Measurements from ENCODE around the gene RWDD4.
A peak's percentile ranks its signal among the peaks of the same experiment; 100 is the strongest.

Gene RWDD4

GRCh38 chr4:183659872-183660242 lies 872 bp upstream of the RWDD4 start:
- H3K27ac ChIP-seq, result peak overlapping the region; percentile 59
- TF ChIP-seq ZFX (IDR thresholded peaks at IDR 0.05; ENCODE audit: borderline replicate concordance), result no peak
- TF ChIP-seq, protein P1, sequence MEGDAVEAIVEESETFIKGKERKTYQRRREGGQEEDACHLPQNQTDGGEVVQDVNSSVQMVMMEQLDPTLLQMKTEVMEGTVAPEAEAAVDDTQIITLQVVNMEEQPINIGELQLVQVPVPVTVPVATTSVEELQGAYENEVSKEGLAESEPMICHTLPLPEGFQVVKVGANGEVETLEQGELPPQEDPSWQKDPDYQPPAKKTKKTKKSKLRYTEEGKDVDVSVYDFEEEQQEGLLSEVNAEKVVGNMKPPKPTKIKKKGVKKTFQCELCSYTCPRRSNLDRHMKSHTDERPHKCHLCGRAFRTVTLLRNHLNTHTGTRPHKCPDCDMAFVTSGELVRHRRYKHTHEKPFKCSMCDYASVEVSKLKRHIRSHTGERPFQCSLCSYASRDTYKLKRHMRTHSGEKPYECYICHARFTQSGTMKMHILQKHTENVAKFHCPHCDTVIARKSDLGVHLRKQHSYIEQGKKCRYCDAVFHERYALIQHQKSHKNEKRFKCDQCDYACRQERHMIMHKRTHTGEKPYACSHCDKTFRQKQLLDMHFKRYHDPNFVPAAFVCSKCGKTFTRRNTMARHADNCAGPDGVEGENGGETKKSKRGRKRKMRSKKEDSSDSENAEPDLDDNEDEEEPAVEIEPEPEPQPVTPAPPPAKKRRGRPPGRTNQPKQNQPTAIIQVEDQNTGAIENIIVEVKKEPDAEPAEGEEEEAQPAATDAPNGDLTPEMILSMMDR (IDR thresholded peaks at IDR 0.05), result no peak

DNA sequence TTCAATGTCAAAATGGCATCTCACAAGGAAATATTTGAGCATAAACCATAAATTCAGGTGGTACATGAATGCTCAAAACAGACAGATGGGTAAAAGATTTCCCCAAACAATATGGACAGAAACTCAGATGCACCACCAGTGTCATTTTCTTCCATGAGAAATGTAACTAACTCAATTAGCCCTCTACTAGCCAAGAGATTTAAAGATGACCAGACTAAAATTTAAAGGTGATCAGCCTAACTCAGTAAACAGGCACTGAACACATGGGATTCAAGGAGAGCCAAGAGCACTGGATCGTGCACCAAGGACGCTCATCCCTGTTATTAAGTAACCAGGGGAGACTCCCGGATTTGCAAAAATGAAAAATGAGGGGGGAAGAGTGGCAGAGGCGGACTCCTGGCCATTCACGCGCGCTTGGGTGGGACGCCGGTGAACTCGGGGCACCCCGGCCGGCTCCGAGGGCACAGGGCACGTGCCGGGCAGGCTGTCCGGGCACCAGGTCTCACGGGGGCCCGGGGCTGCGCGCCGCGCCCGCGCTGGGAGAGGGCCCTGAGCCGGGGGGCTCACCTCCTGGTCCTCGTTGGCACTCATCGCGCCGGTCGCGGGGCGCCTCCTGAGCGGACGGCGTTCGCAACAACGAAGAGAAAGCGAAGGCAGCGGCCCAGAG lies 490 bp downstream of the RWDD4 start:
- H3K27ac ChIP-seq, result peak overlapping the region; percentile 59
- TF ChIP-seq, protein P1 (IDR thresholded peaks at IDR 0.05), result no peak
- TF ChIP-seq ZFX (IDR thresholded peaks at IDR 0.05; ENCODE audit: borderline replicate concordance), result no peak

- H3K27ac ChIP-seq, result no peak overlapping the region
These were observed 1.4 kb downstream of the RWDD4 start for GRCh38 chr4:183657564-183657963.

DNA sequence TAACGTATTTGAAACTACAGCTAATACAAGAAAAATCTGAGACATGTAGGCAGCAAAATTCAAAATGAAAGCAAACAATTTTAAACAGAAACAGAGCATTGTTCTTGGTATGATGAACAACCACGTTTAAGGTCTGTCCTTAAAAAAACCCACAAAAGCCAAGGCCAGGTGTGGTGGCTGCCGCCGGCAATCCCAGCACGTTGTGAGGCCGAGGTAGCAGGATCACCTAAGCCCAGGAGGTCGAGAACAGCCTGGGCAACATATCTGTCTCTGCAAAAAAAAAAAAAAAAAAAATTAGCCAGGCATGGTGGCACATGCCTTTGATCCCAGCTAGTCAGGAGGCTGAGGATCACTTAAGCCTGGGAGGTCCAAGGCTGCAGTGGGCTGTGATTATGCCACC lies 13.7 kb downstream of the RWDD4 start:
- TF ChIP-seq, protein P1 (IDR thresholded peaks at IDR 0.05), result no peak
- TF ChIP-seq ZFX (IDR thresholded peaks at IDR 0.05; ENCODE audit: borderline replicate concordance), result no peak

More at GRCh38 chr4:183657564-183657963, 1.4 kb downstream of the RWDD4 start:
- TF ChIP-seq, protein P1 (IDR thresholded peaks at IDR 0.05), result no peak
- TF ChIP-seq ZFX (IDR thresholded peaks at IDR 0.05; ENCODE audit: borderline replicate concordance), result no peak

DNA sequence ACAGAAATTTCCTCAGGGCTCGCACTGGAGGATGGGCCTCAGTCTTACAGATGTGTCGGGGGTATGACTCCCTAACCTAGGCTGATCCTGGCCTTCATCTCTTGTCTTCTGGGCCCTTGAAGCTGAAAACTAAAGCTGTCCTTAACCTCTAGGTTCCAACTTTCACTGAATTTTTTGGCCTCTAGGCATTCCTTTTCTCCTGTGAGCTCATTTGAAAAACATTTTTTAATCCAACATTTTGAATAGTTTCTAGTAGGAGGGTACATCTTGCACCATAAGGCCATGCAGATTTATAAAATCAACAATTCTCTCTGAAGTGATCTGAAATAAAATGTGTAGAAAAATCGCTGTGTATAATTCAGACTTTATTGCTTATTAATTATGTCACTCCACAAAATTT lies 19.7 kb downstream of the RWDD4 start:
- TF ChIP-seq, protein P1 (IDR thresholded peaks at IDR 0.05), result no peak
- TF ChIP-seq ZFX (IDR thresholded peaks at IDR 0.05; ENCODE audit: borderline replicate concordance), result no peak
- H3K27ac ChIP-seq, result no peak overlapping the region

More for the DNA sequence above, 13.7 kb downstream of the RWDD4 start:
- H3K27ac ChIP-seq, result no peak overlapping the region

GRCh38 chr4:183638436-183638835 lies 20.5 kb downstream of the RWDD4 start:
- TF ChIP-seq, protein P1 (IDR thresholded peaks at IDR 0.05), result no peak
- no peak for TF ChIP-seq ZFX (IDR thresholded peaks at IDR 0.05; ENCODE audit: borderline replicate concordance)
- H3K27ac ChIP-seq, result no peak overlapping the region

DNA sequence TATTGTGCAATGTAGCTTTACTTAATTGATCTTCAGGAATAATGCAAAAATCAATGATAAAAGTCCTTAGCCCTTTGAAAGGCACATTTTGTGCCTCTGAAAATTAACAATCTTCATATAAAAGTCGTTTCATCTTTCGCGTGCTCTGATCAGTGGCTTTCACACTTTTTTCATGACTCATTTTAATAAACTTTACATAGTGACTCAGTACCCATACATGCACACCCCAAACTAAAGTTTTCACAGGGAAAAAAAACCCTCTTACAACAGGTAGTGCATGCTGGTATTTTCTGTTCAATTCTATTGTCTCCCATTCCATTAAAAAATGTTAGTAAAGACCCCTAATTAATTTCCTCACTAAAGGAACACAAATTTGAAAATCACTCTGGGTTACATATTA lies 21.5 kb downstream of the RWDD4 start:
- peak overlapping the region; percentile 51; the same call in 1 of the 2 replicates for H3K27ac ChIP-seq
- no peak for TF ChIP-seq ZFX (IDR thresholded peaks at IDR 0.05; ENCODE audit: borderline replicate concordance)
- TF ChIP-seq, protein P1 (IDR thresholded peaks at IDR 0.05), result no peak

All from 22Rv1 (cell line).